ENCODE data around the gene ZNF526.

ZNF526 gene

GRCh38 chr19:42202290-42202880 lies 17.7 kb upstream of the ZNF526 start:
- FAIRE-seq: no peak
- DNase-seq (ENCODE audit: insufficient read length, low spot score): no peak
- TF ChIP-seq PAX5 (IDR thresholded peaks at IDR 0.05; ENCODE audit: insufficient read depth, low read length, severe bottlenecking) (no peak), POU2F2 (IDR thresholded peaks at IDR 0.05; ENCODE audit: low read depth, low read length) (no peak), POLR2AphosphoS5 (IDR thresholded peaks at IDR 0.05; ENCODE audit: low read depth, low read length) (no peak), TAF1 (IDR thresholded peaks at IDR 0.05; ENCODE audit: low read depth, low read length) (no peak), POLR2A (IDR thresholded peaks at IDR 0.05; ENCODE audit: low read depth, low read length) (no peak), SPI1 (IDR thresholded peaks at IDR 0.05; ENCODE audit: low read depth, low read length) (no peak)

- DNase-seq (ENCODE audit: insufficient read length, low spot score): no peak
- no peak for TF ChIP-seq POLR2AphosphoS5 (IDR thresholded peaks at IDR 0.05; ENCODE audit: low read depth, low read length)
- TF ChIP-seq POU2F2 (IDR thresholded peaks at IDR 0.05; ENCODE audit: low read depth, low read length): no peak
- no peak for TF ChIP-seq TAF1 (IDR thresholded peaks at IDR 0.05; ENCODE audit: low read depth, low read length)
- no peak for TF ChIP-seq POLR2A (IDR thresholded peaks at IDR 0.05; ENCODE audit: low read depth, low read length)
- TF ChIP-seq PAX5 (IDR thresholded peaks at IDR 0.05; ENCODE audit: insufficient read depth, low read length, severe bottlenecking): peak; percentile 99
- no peak for FAIRE-seq
Measured at GRCh38 chr19:42203700-42204099, 16.4 kb upstream of the ZNF526 start.

GRCh38 chr19:42204664-42205063 lies 15.4 kb upstream of the ZNF526 start:
- TF ChIP-seq PAX5 (IDR thresholded peaks at IDR 0.05; ENCODE audit: insufficient read depth, low read length, severe bottlenecking) (no peak), POLR2AphosphoS5 (IDR thresholded peaks at IDR 0.05; ENCODE audit: low read depth, low read length) (no peak), TAF1 (IDR thresholded peaks at IDR 0.05; ENCODE audit: low read depth, low read length) (no peak), POU2F2 (IDR thresholded peaks at IDR 0.05; ENCODE audit: low read depth, low read length) (no peak), POLR2A (IDR thresholded peaks at IDR 0.05; ENCODE audit: low read depth, low read length) (no peak), SPI1 (IDR thresholded peaks at IDR 0.05; ENCODE audit: low read depth, low read length) (no peak)
- DNase-seq (ENCODE audit: insufficient read length, low spot score) (no peak), FAIRE-seq (no peak)

- DNase-seq (ENCODE audit: insufficient read length, low spot score) (no peak), FAIRE-seq (no peak)
- no peak for TF ChIP-seq SPI1 (IDR thresholded peaks at IDR 0.05; ENCODE audit: low read depth, low read length)
- TF ChIP-seq TAF1 (IDR thresholded peaks at IDR 0.05; ENCODE audit: low read depth, low read length): no peak
- TF ChIP-seq PAX5 (IDR thresholded peaks at IDR 0.05; ENCODE audit: insufficient read depth, low read length, severe bottlenecking): no peak
- no peak for TF ChIP-seq POU2F2 (IDR thresholded peaks at IDR 0.05; ENCODE audit: low read depth, low read length)
- no peak for TF ChIP-seq POLR2AphosphoS5 (IDR thresholded peaks at IDR 0.05; ENCODE audit: low read depth, low read length)
- no peak for TF ChIP-seq POLR2A (IDR thresholded peaks at IDR 0.05; ENCODE audit: low read depth, low read length)
Measured at GRCh38 chr19:42206871-42207755, 13.0 kb upstream of the ZNF526 start.

GRCh38 chr19:42207767-42208271 lies 12.3 kb upstream of the ZNF526 start:
- FAIRE-seq (no peak), DNase-seq (ENCODE audit: insufficient read length, low spot score) (no peak)
- TF ChIP-seq TAF1 (IDR thresholded peaks at IDR 0.05; ENCODE audit: low read depth, low read length): no peak
- no peak for TF ChIP-seq POU2F2 (IDR thresholded peaks at IDR 0.05; ENCODE audit: low read depth, low read length)
- no peak for TF ChIP-seq POLR2AphosphoS5 (IDR thresholded peaks at IDR 0.05; ENCODE audit: low read depth, low read length)
- no peak for TF ChIP-seq PAX5 (IDR thresholded peaks at IDR 0.05; ENCODE audit: insufficient read depth, low read length, severe bottlenecking)

GRCh38 chr19:42208612-42209011 lies 11.5 kb upstream of the ZNF526 start:
- no peak for TF ChIP-seq TAF1 (IDR thresholded peaks at IDR 0.05; ENCODE audit: low read depth, low read length)
- no peak for TF ChIP-seq PAX5 (IDR thresholded peaks at IDR 0.05; ENCODE audit: insufficient read depth, low read length, severe bottlenecking)
- no peak for TF ChIP-seq POLR2AphosphoS5 (IDR thresholded peaks at IDR 0.05; ENCODE audit: low read depth, low read length)
- TF ChIP-seq POLR2A (IDR thresholded peaks at IDR 0.05; ENCODE audit: low read depth, low read length): no peak
- TF ChIP-seq SPI1 (IDR thresholded peaks at IDR 0.05; ENCODE audit: low read depth, low read length): no peak
- TF ChIP-seq POU2F2 (IDR thresholded peaks at IDR 0.05; ENCODE audit: low read depth, low read length): no peak
- DNase-seq (ENCODE audit: insufficient read length, low spot score) (no peak), FAIRE-seq (no peak)

- TF ChIP-seq SPI1 (IDR thresholded peaks at IDR 0.05; ENCODE audit: low read depth, low read length) (no peak), POU2F2 (IDR thresholded peaks at IDR 0.05; ENCODE audit: low read depth, low read length) (no peak), POLR2A (IDR thresholded peaks at IDR 0.05; ENCODE audit: low read depth, low read length) (no peak), PAX5 (IDR thresholded peaks at IDR 0.05; ENCODE audit: insufficient read depth, low read length, severe bottlenecking) (no peak), POLR2AphosphoS5 (IDR thresholded peaks at IDR 0.05; ENCODE audit: low read depth, low read length) (no peak), TAF1 (IDR thresholded peaks at IDR 0.05; ENCODE audit: low read depth, low read length) (no peak)
- FAIRE-seq: no peak
- no peak for DNase-seq (ENCODE audit: insufficient read length, low spot score)
Measured at GRCh38 chr19:42212886-42213285, 7.2 kb upstream of the ZNF526 start.

GRCh38 chr19:42214810-42215485 lies 5.2 kb upstream of the ZNF526 start:
- DNase-seq (ENCODE audit: insufficient read length, low spot score) (no peak), FAIRE-seq (no peak)
- TF ChIP-seq POU2F2 (IDR thresholded peaks at IDR 0.05; ENCODE audit: low read depth, low read length) (no peak), POLR2A (IDR thresholded peaks at IDR 0.05; ENCODE audit: low read depth, low read length) (no peak), TAF1 (IDR thresholded peaks at IDR 0.05; ENCODE audit: low read depth, low read length) (no peak), POLR2AphosphoS5 (IDR thresholded peaks at IDR 0.05; ENCODE audit: low read depth, low read length) (no peak), SPI1 (IDR thresholded peaks at IDR 0.05; ENCODE audit: low read depth, low read length) (no peak), PAX5 (IDR thresholded peaks at IDR 0.05; ENCODE audit: insufficient read depth, low read length, severe bottlenecking) (no peak)
